Left lung (tissue), 10 donors: ENCODE data around the gene CCL13. TPM values are rescaled to one million over a fixed set of nuclear protein-coding genes. Genes with fewer than 3 reads are reported as not detected.
A peak's percentile ranks its signal among the peaks of the same experiment; 100 is the strongest.

ENCODE experiments used
- ATAC-seq: fragments of 200-7000 bp; cut with Tn5 transposase; one replicate; pipeline ENCODE4 v1.9.1; 2020; ENCODE audit warnings: moderate library complexity
- DNase-seq, 4 donors: peaks; one replicate each; pipeline ENCODE4 v3.0.0-alpha.2; 2013 to 2020
- H3K27ac ChIP-seq, 2 donors: fragments of 200-600 bp; sonication (generic) in 1 of 2; one replicate each; pipeline versions ENCODE4 v1.5.0 to v1.8.0; 2020 to 2021
- H3K27me3 ChIP-seq, 2 donors: fragments of 200-600 bp; sonication (generic) in 1 of 2; one replicate each; pipeline versions ENCODE4 v1.5.0 to v1.8.0; 2020 to 2021
- H3K36me3 ChIP-seq, 2 donors: fragments of 200-600 bp; sonication (generic) in 1 of 2; one replicate each; pipeline versions ENCODE4 v1.5.0 to v1.8.0; 2020 to 2021
- H3K4me1 ChIP-seq, 2 donors: fragments of 200-600 bp; one replicate each; pipeline ENCODE4 v1.8.0; 2021
- H3K4me3 ChIP-seq, 2 donors: fragments of 200-600 bp; sonication (generic) in 1 of 2; one replicate each; pipeline versions ENCODE4 v1.5.0 to v1.8.0; 2020 to 2021; ENCODE audit warnings: mild to moderate bottlenecking in 1 of 2
- H3K9me3 ChIP-seq, 2 donors: fragments of 200-600 bp; sonication (generic) in 1 of 2; one replicate each; pipeline versions ENCODE4 v1.5.0 to v1.8.0; 2020 to 2021
- intact Hi-C, 2 donors: fragments of 100-400 bp; cut with DNase I; formaldehyde crosslinking; loops; one replicate each; pipeline versions ENCODE4 v1.11.2 to v1.14.2; 2022
- polyA plus RNA-seq, 6 donors: library from polyadenylated mRNA; unstranded; fragments of 120-200 nt; gene quantifications; one replicate each; pipeline ENCODE4 v1.2.1, GENCODE V29; 2013; ENCODE audit not compliant: insufficient read length in 6 of 6
- total RNA-seq, 2 donors: library from RNA; stranded (reverse); fragmentation: NEBNext Ultra II Directional; extraction: Animal tissue kit (Norgen Biotek cat#: 25700); gene quantifications; one replicate each; pipeline ENCODE4 v1.2.1, GENCODE V29; 2021
- TF ChIP-seq, protein P1 (sequence below), 2 donors: fragments of 200-600 bp; sonication (generic) in 1 of 2; IDR thresholded peaks; one replicate each; pipeline versions ENCODE4 v1.5.0 to v1.8.0; 2021; ENCODE audit warnings: antibody characterized with exemption in 2 of 2
- donor health status: DM: no; HTN: yes; CAD: no.
- donor health status: DM: no; HTN: no; CAD: no.

CCL13 gene
- total and polyA plus RNA-seq, 8 donors: 0.74 to 29.3 (median 1.6) TPM; not detected in 1

DNA sequence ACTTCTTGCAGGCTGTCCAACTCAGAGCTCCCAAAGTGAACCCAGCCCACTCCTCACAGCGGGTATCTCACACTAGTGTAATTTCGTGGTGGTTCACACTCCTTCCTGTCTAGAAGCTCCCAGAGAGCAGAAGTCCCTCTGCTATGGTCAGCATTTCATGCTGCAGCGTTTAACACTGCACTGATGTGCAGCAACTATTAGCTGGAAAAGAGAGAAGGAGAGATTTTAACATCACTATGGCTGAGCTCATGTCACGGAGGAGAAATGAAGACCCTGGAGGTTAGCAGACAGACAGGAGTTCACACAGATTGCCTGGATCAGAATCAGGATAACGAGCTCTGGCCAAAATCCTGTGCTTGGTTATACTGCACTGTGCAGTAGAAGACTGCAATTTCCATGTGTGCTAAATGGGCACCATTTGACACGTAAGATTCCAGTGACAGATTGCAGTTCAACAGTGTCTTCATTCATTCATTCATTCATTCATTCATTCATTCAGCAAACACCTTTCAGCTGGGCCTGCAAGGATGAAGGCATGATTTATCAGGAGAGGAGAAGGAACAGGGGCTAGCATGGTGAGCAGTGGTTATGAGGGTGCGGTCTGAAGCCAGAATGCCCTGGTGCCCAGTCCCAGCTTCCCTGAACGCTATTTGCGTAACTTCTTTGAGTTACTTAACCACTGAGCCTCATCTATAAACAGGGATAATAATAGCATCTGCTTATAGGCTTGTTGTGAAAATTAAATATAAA is 12.1 kb downstream of the CCL13 start:
- intact Hi-C loops: loop anchor here in 1 of 2 donors (10.0 kb wide), 1 partner anchor 174 kb away; no protein-coding TSS in a partner anchor

DNA sequence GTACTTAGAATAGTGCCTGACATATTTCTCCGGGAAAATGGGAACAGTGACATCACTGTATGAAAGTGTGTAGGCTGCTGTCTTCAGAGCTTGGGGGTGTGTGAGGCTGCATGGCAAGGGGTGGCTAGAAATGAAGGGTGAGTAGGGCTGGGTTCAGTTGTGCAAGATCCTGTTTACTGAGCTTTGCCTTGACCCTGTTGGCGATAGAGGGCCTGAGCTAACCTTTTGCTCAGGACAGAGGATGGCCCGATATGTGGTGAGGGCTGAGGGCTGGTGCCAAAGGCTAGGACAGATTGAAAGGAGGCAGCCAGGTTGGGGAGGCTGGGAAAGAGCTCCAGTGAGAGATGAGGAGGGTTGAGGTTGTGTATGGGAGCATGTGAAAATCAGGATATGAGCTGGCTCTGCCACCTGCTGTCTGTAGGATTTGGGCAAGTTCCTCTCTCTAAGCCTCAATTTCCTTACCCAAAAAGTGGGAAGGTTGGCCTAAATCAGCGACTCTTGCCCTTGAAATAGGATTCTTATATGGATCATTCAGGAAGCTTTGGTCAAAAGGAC is 12.7 kb downstream of the CCL13 start:
- TF ChIP-seq, protein P1, sequence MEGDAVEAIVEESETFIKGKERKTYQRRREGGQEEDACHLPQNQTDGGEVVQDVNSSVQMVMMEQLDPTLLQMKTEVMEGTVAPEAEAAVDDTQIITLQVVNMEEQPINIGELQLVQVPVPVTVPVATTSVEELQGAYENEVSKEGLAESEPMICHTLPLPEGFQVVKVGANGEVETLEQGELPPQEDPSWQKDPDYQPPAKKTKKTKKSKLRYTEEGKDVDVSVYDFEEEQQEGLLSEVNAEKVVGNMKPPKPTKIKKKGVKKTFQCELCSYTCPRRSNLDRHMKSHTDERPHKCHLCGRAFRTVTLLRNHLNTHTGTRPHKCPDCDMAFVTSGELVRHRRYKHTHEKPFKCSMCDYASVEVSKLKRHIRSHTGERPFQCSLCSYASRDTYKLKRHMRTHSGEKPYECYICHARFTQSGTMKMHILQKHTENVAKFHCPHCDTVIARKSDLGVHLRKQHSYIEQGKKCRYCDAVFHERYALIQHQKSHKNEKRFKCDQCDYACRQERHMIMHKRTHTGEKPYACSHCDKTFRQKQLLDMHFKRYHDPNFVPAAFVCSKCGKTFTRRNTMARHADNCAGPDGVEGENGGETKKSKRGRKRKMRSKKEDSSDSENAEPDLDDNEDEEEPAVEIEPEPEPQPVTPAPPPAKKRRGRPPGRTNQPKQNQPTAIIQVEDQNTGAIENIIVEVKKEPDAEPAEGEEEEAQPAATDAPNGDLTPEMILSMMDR (IDR thresholded peaks at IDR 0.05): no peak
- H3K36me3 ChIP-seq: no peaks in the 10 kb centered on the region
- DNase-seq (no peak), ATAC-seq (peak; percentile 40)
- no peaks in the 10 kb centered on the region for H3K27me3 ChIP-seq
- intact Hi-C loops: loop anchor here in 1 of 2 donors (10.0 kb wide), 1 partner anchor 174 kb away; no protein-coding TSS in a partner anchor
- H3K9me3 ChIP-seq: no peaks in the 10 kb centered on the region
- no peak overlapping the region for H3K27ac ChIP-seq
- H3K4me1 ChIP-seq: peaks cover 0 to 43% of the 10 kb centered on the region in 2 donors
- H3K4me3 ChIP-seq: no peak overlapping the region

More for the DNA sequence above, 12.1 kb downstream of the CCL13 start:
- no peaks in the 10 kb centered on the region for H3K9me3 ChIP-seq
- peaks cover 0 to 43% of the 10 kb centered on the region in 2 donors for H3K4me1 ChIP-seq
- no peak overlapping the region for H3K4me3 ChIP-seq
- H3K27ac ChIP-seq: no peak overlapping the region
- TF ChIP-seq, protein P1 (IDR thresholded peaks at IDR 0.05): no peak
- no peaks in the 10 kb centered on the region for H3K36me3 ChIP-seq
- no peaks in the 10 kb centered on the region for H3K27me3 ChIP-seq
- ATAC-seq: peak; percentile 41
- no peak for DNase-seq

DNA sequence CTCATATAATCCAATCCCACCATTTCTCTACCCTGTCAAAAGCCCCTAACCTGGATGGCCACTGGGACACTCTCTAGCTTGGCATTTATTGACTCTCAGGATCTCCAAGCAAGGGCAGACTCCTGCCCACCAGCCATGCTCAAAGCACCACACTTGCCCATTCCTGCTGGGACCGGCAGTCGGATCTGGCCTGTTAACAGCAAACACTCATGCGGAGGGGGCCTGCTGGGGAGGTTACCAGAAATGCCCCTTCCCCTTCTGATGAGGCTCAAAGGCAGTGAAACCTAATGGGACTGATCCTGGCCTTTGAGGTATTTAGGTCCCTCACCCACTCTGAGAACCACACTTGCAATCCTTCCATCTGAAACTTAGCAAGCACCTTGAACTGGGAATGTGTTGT is 13.3 kb downstream of the CCL13 start:
- TF ChIP-seq, protein P1 (IDR thresholded peaks at IDR 0.05): no peak
- peaks cover 0 to 43% of the 10 kb centered on the region in 2 donors for H3K4me1 ChIP-seq
- no peaks in the 10 kb centered on the region for H3K9me3 ChIP-seq
- no peaks in the 10 kb centered on the region for H3K36me3 ChIP-seq
- intact Hi-C loops: loop anchor here in 1 of 2 donors (10.0 kb wide), 1 partner anchor 175 kb away; no protein-coding TSS in a partner anchor
- H3K4me3 ChIP-seq: no peak overlapping the region
- ATAC-seq: no peak
- H3K27me3 ChIP-seq: no peaks in the 10 kb centered on the region
- H3K27ac ChIP-seq: no peak overlapping the region
- no peak for DNase-seq

DNA sequence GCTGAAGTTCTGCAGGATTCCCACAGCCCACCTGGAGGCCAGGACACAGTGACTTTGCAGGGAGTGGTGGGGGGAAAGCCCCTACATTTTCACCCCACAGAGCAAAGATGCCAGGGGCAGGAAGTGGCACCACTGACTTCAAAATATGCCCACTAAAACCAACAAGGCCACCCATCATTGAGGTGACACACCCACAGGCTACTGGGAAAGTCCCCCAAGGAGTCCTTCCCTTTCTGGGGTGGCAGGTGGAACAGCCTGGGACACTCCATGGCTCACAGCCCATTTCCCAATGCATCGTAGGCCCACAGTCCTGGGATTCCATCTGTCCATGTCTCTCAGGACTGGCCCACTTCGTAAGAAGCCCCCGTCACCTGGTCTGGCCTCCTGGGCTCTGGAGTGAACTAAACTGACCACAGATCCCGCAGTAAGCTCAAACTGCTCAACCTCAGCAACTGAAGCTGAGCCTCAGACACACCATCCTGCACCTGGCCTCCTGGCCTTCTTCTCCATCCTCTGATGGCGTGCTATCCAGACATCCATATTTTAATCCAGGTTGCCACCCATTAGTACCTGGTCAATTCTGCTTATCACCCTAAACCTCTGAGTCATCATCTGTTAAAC is 14.2 kb downstream of the CCL13 start:
- ATAC-seq: no peak
- Histone ChIP-seq H3K27me3 (no peaks in the 10 kb centered on the region), H3K36me3 (no peaks in the 10 kb centered on the region), H3K9me3 (no peaks in the 10 kb centered on the region), H3K4me3 (no peak overlapping the region), H3K27ac (no peak overlapping the region), H3K4me1 (peaks cover 0 to 43% of the 10 kb centered on the region in 2 donors)
- intact Hi-C loops: no loop called here
- TF ChIP-seq, protein P1 (IDR thresholded peaks at IDR 0.05): no peak
- DNase-seq: no peak

DNA sequence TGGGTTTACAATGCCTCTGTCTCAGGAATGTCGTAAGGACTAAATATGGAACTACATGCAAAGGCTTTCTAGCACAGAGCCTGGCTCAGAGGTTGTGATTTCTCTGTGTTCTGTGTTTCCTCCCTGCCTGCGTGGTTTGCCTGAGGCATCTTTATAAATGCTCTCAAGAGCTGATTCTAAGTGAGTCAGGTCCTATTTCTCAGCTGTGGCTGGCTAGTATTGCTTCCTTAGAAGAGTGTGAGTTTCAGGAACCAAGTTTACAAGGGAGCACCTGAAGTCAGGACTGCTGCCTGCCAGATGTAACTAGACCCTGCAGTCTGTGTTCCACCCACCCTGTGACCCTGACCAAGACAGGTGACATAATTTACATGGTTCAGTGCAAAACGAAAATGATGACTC is 14.7 kb downstream of the CCL13 start:
- DNase-seq (no peak), ATAC-seq (no peak)
- TF ChIP-seq, protein P1 (IDR thresholded peaks at IDR 0.05): no peak
- H3K9me3 ChIP-seq: no peaks in the 10 kb centered on the region
- H3K36me3 ChIP-seq: no peaks in the 10 kb centered on the region
- intact Hi-C loops: no loop called here
- peaks cover 0 to 43% of the 10 kb centered on the region in 2 donors for H3K4me1 ChIP-seq
- no peaks in the 10 kb centered on the region for H3K27me3 ChIP-seq
- no peak overlapping the region for H3K27ac ChIP-seq
- no peak overlapping the region for H3K4me3 ChIP-seq
